ENCODE measurements around the gene CFAP100. TPM values are rescaled to one million over a fixed set of nuclear protein-coding genes. Genes with fewer than 3 reads are reported as not detected.

The CFAP100 gene
- total and polyA plus RNA-seq, 10 donors, result not detected

- H3K4me3 ChIP-seq, result no peak overlapping the region
- no peaks in the 10 kb centered on the region for H3K27me3 ChIP-seq (replicated peaks in 1 of 7)
- 94 to 96% (median 95%) methylated on average over 20 of the region's 20 CpGs for WGBS, 5 donors
- intact Hi-C loops (cut with DNase I; ENCODE audit: low total_unique reads), result no loop called here
- peak; percentile 64 for DNase-seq
- peaks cover 0 to 93% (median 46%) of the 10 kb centered on the region in 6 donors for H3K36me3 ChIP-seq
- TF ChIP-seq POLR2AphosphoS5 (IDR thresholded peaks at IDR 0.05), result peak in 1 of 3 donors; percentile 6
- no peak for TF ChIP-seq CTCF (IDR thresholded peaks at IDR 0.05 in 8 of 11, conservative IDR thresholded peaks at IDR 0.05 in 3 of 11)
- no peak for TF ChIP-seq POLR2A (IDR thresholded peaks at IDR 0.05)
- H3K27ac ChIP-seq, result no peak overlapping the region
- no peaks in the 10 kb centered on the region for H3K9me3 ChIP-seq
- H3K4me1 ChIP-seq, result peaks cover 0 to 18% (median 0%) of the 10 kb centered on the region in 6 donors
Measured at GRCh38 chr3:126441256-126441880, 46.7 kb downstream of the CFAP100 start.

- Histone ChIP-seq H3K36me3 (peaks cover 0 to 93% (median 38%) of the 10 kb centered on the region in 6 donors), H3K4me3 (no peak overlapping the region), H3K27me3 (replicated peaks in 1 of 7) (no peaks in the 10 kb centered on the region), H3K9me3 (no peaks in the 10 kb centered on the region), H3K4me1 (peaks cover 0 to 18% (median 0%) of the 10 kb centered on the region in 6 donors), H3K27ac (no peak overlapping the region)
- 89 to 95% (median 93%) methylated on average over 13 of the region's 13 CpGs for WGBS, 5 donors
- no peak for TF ChIP-seq CTCF (IDR thresholded peaks at IDR 0.05 in 8 of 11, conservative IDR thresholded peaks at IDR 0.05 in 3 of 11)
- no peak for TF ChIP-seq POLR2A (IDR thresholded peaks at IDR 0.05)
- TF ChIP-seq POLR2AphosphoS5 (IDR thresholded peaks at IDR 0.05), result no peak
- DNase-seq, result no peak
- intact Hi-C loops (cut with DNase I; ENCODE audit: low total_unique reads), result no loop called here
Measured at GRCh38 chr3:126442094-126442855, 47.6 kb downstream of the CFAP100 start.

GRCh38 chr3:126442856-126443242 is 48.1 kb downstream of the CFAP100 start:
- DNase-seq, result peak; percentile 51
- 64 to 88% (median 81%) methylated on average over 3 of the region's 3 CpGs for WGBS, 5 donors
- H3K9me3 ChIP-seq, result no peaks in the 10 kb centered on the region
- peaks cover 0 to 93% (median 36%) of the 10 kb centered on the region in 6 donors for H3K36me3 ChIP-seq
- no peaks in the 10 kb centered on the region for H3K27me3 ChIP-seq (replicated peaks in 1 of 7)
- H3K4me1 ChIP-seq, result peaks cover 0 to 18% (median 0%) of the 10 kb centered on the region in 6 donors
- no peak overlapping the region for H3K4me3 ChIP-seq
- intact Hi-C loops (cut with DNase I; ENCODE audit: low total_unique reads), result no loop called here
- TF ChIP-seq CTCF (IDR thresholded peaks at IDR 0.05 in 8 of 11, conservative IDR thresholded peaks at IDR 0.05 in 3 of 11) (no peak), POLR2AphosphoS5 (IDR thresholded peaks at IDR 0.05) (no peak), POLR2A (IDR thresholded peaks at IDR 0.05) (no peak)
- no peak overlapping the region for H3K27ac ChIP-seq

GRCh38 chr3:126445506-126445905 is 50.8 kb downstream of the CFAP100 start:
- peaks cover 0 to 93% (median 35%) of the 10 kb centered on the region in 6 donors for H3K36me3 ChIP-seq
- no peak overlapping the region for H3K4me3 ChIP-seq
- intact Hi-C loops (cut with DNase I; ENCODE audit: low total_unique reads), result no loop called here
- WGBS, 5 donors, result 77 to 84% (median 80%) methylated on average over 5 of the region's 5 CpGs
- H3K4me1 ChIP-seq, result peaks cover 0 to 18% (median 0%) of the 10 kb centered on the region in 6 donors
- H3K27me3 ChIP-seq (replicated peaks in 1 of 7), result no peaks in the 10 kb centered on the region
- DNase-seq, result peak; percentile 39
- TF ChIP-seq POLR2AphosphoS5 (IDR thresholded peaks at IDR 0.05), result no peak
- TF ChIP-seq POLR2A (IDR thresholded peaks at IDR 0.05), result no peak
- TF ChIP-seq CTCF (IDR thresholded peaks at IDR 0.05 in 8 of 11, conservative IDR thresholded peaks at IDR 0.05 in 3 of 11), result no peak
- peak overlapping the region in 2 of 8 donors; percentile 10 to 12 for H3K27ac ChIP-seq
- H3K9me3 ChIP-seq, result no peaks in the 10 kb centered on the region
